K562 (cell line): ENCODE results near the gene PRKAA1. TPM values are rescaled to one million over a fixed set of nuclear protein-coding genes. Genes with fewer than 3 reads are reported as not detected.

Source experiments
- ATF1 ChIP-seq, 2 experiments: fragments of 450-650 bp in 1 of 2; IDR thresholded peaks; 2 replicates each; pipeline ENCODE4 v1.6.1; 2016; ENCODE audit warnings: missing compliant biosample characterization in 1 of 2, missing genetic modification characterization in 1 of 2
- CBFA2T2 ChIP-seq: fragments of 450-650 bp; conservative IDR thresholded peaks from 2 replicates; pipeline ENCODE4 v1.6.1; 2017; ENCODE audit warnings: mild to moderate bottlenecking
- CCNT2 ChIP-seq: IDR thresholded peaks from 2 replicates; pipeline ENCODE4 v1.6.1; 2011; ENCODE audit warnings: borderline replicate concordance, low read depth, mild to moderate bottlenecking, moderate library complexity, mixed read lengths, low read length; ENCODE audit not compliant: insufficient read length; ENCODE audit errors: extremely low read depth
- CEBPG ChIP-seq, 3 experiments: fragments of 200-800 bp in 1 of 3; sonication (Bioruptor generic) in 1 of 3; sonication (generic) in 1 of 3; formaldehyde crosslinking in 1 of 3; IDR thresholded peaks in 2 of 3; conservative IDR thresholded peaks in 1 of 3; 2 replicates each; pipeline versions ENCODE4 v1.6.1 to v1.8.0; 2016 to 2022; ENCODE audit warnings: missing compliant biosample characterization in 2 of 3, missing genetic modification characterization in 2 of 3, mild to moderate bottlenecking in 1 of 3, missing genetic modification reagents in 1 of 3
- CHCHD3 ChIP-seq: fragments of 250-450 bp; sonication (Bioruptor Pico); IDR thresholded peaks from 2 replicates; pipeline ENCODE4 v2.1.2; 2022; ENCODE audit warnings: mild to moderate bottlenecking
- CHD2 ChIP-seq: IDR thresholded peaks from 2 replicates; pipeline ENCODE4 v1.6.1; 2011; ENCODE audit warnings: low read depth, low read length
- DEAF1 ChIP-seq: fragments of 450-650 bp; formaldehyde crosslinking; IDR thresholded peaks from 2 replicates; pipeline ENCODE4 v1.4.0; 2020; ENCODE audit warnings: mild to moderate bottlenecking, moderate library complexity
- DLX4 ChIP-seq: fragments of 250-450 bp; sonication (Bioruptor Pico); IDR thresholded peaks from 2 replicates; pipeline ENCODE4 v1.6.1; 2021; ENCODE audit warnings: mild to moderate bottlenecking
- E2F1 ChIP-seq: sonication (generic); formaldehyde crosslinking; IDR thresholded peaks from 2 replicates; pipeline ENCODE4 v1.8.1; 2023; ENCODE audit warnings: mild to moderate bottlenecking, missing genetic modification reagents, moderate library complexity
- ELF4 ChIP-seq: fragments of 450-650 bp; formaldehyde crosslinking; IDR thresholded peaks from 2 replicates; pipeline ENCODE4 v1.4.0; 2022; ENCODE audit warnings: missing genetic modification characterization
- ERF ChIP-seq: fragments of 450-650 bp; formaldehyde crosslinking; IDR thresholded peaks from 2 replicates; pipeline ENCODE4 v1.4.0; 2020; ENCODE audit warnings: mild to moderate bottlenecking, mixed read lengths
- EWSR1 ChIP-seq: fragments of 450-650 bp; IDR thresholded peaks from 2 replicates; pipeline ENCODE4 v1.6.1; 2018; ENCODE audit warnings: borderline replicate concordance, mild to moderate bottlenecking, low read depth, moderate library complexity; ENCODE audit not compliant: partially characterized antibody
- HDAC1 ChIP-seq, 2 experiments: fragments of 450-650 bp; IDR thresholded peaks; 2 replicates each; pipeline ENCODE4 v1.6.1; 2016 to 2017; ENCODE audit warnings: inconsistent platforms in 1 of 2, mild to moderate bottlenecking in 1 of 2, moderate library complexity in 1 of 2
- HDAC3 ChIP-seq: fragments of 450-650 bp; IDR thresholded peaks from 2 replicates; pipeline ENCODE4 v1.6.1; 2018; ENCODE audit warnings: borderline replicate concordance, mild to moderate bottlenecking, moderate library complexity; ENCODE audit not compliant: partially characterized antibody
- KDM1A ChIP-seq, 2 experiments: fragments of 450-650 bp; IDR thresholded peaks; 2 replicates each; pipeline ENCODE4 v1.6.1; 2016; ENCODE audit warnings: mild to moderate bottlenecking in 2 of 2
- MXI1 ChIP-seq: IDR thresholded peaks from 2 replicates; pipeline ENCODE4 v1.6.1; 2011; ENCODE audit warnings: low read depth, mild to moderate bottlenecking, improper control_type of control experiment, low read length
- NCOA4 ChIP-seq: fragments of 450-650 bp; IDR thresholded peaks from 2 replicates; pipeline ENCODE4 v1.6.1; 2018; ENCODE audit warnings: mild to moderate bottlenecking; ENCODE audit not compliant: partially characterized antibody
- POLR2A ChIP-seq: fragments of 450-650 bp; conservative IDR thresholded peaks from 2 replicates; pipeline ENCODE4 v1.6.1; 2016
- POLR2AphosphoS5 ChIP-seq: IDR thresholded peaks from 2 replicates; pipeline ENCODE4 v1.6.1; 2011; ENCODE audit warnings: mild to moderate bottlenecking, low read depth, low read length, moderate library complexity; ENCODE audit not compliant: control insufficient read depth, insufficient read depth
- POLR2G ChIP-seq: fragments of 200-400 bp; formaldehyde crosslinking; IDR thresholded peaks from 2 replicates; pipeline ENCODE4 v1.6.1; 2017; ENCODE audit warnings: low read depth, mild to moderate bottlenecking, antibody characterized with exemption, low read length, moderate library complexity
- SRF ChIP-seq, 2 experiments: fragments of 250-450, 450-650 bp in 1 of 2; sonication (Bioruptor Pico) in 1 of 2; sonication (generic) in 1 of 2; formaldehyde crosslinking; IDR thresholded peaks; 2 replicates each; pipeline versions ENCODE4 v1.5.0 to v1.5.1; 2020 to 2022; ENCODE audit warnings: mild to moderate bottlenecking in 1 of 2, missing genetic modification reagents in 1 of 2
- ZNF3 ChIP-seq: fragments of 250-450 bp; sonication (Bioruptor Pico); IDR thresholded peaks from 2 replicates; pipeline ENCODE4 v1.5.0; 2021; ENCODE audit warnings: mild to moderate bottlenecking, moderate library complexity
- ZNF551 ChIP-seq: fragments of 250-450 bp; sonication (Bioruptor Pico); IDR thresholded peaks from 2 replicates; pipeline ENCODE4 v1.5.0; 2021; ENCODE audit warnings: mild to moderate bottlenecking, moderate library complexity
- polyA plus RNA-seq, 8 experiments: library from polyadenylated mRNA; depleted of rRNA in 4 of 8; stranded (reverse) in 5 of 8; unstranded in 3 of 8; fragments of >200 nt; fragmentation: Nextera tagmentation in 2 of 8; fragmentation: Illumina TruSeq in 1 of 8; extraction: Ambion mirVana in 2 of 8; extraction: Trizol in 1 of 8; gene quantifications; 2 replicates each; pipeline versions ENCODE4 v1.2.1 to v1.2.3, GENCODE V29; 2011 to 2014; ENCODE audit warnings: inconsistent platforms in 1 of 8, missing spikeins in 1 of 8
- total RNA-seq, 7 experiments: library from RNA; depleted of rRNA in 6 of 7; stranded (reverse); fragments of >200 nt in 6 of 7; fragmentation: Illumina TruSeq in 2 of 7; extraction: Trizol in 2 of 7; gene quantifications; 2 replicates each; pipeline versions ENCODE4 v1.2.1 to v1.2.3, GENCODE V29; 2011 to 2021; ENCODE audit warnings: low replicate concordance in 1 of 7

PRKAA1 gene
- total and polyA plus RNA-seq, 9 of the 15 experiments (the other 6 are each of a cell fraction or from before 2014, with no cell fraction given) = 24.5 to 84.0 (median 51.4) TPM

GRCh38 chr5:40828690-40829661 is 30.8 kb upstream of the PRKAA1 start (continued):
- peak; percentile 87 for TF ChIP-seq POLR2AphosphoS5
- TF ChIP-seq POLR2G = peak; percentile 46; the same call in 1 of the 2 replicates
- peak; percentile 81 for TF ChIP-seq ZNF551 (CRISPR knock-in tag)
- no peak for TF ChIP-seq SRF (CRISPR knock-in tag; IDR thresholded peaks at IDR 0.05)
- peak; percentile 87 for TF ChIP-seq POLR2A
- TF ChIP-seq E2F1 (CRISPR knock-in tag) = peak; percentile 10; the same call in 1 of the 2 replicates
- TF ChIP-seq ERF (CRISPR knock-in tag) = peak; percentile 17; the same call in 1 of the 2 replicates
- TF ChIP-seq CHCHD3 = peak; percentile 38; the same call in 1 of the 2 replicates
- TF ChIP-seq CHD2 = 0 out of 2 replicates have a peak, but pooled peaks have one; percentile 7
- TF ChIP-seq KDM1A (IDR thresholded peaks at IDR 0.05) = peak in 1 of 2 experiments; percentile 36; a peak in 1 of 4 replicates
- peak; percentile 23 for TF ChIP-seq NCOA4
- 0 out of 2 replicates have a peak, but pooled peaks have one; percentile 15 for TF ChIP-seq ELF4 (CRISPR knock-in tag)
- TF ChIP-seq DEAF1 (CRISPR knock-in tag) = peak; percentile 1; the same call in 1 of the 2 replicates
- peak; percentile 28 for TF ChIP-seq HDAC3
- TF ChIP-seq MXI1 = peak; percentile 8; the same call in 1 of the 2 replicates
- no peak for TF ChIP-seq CEBPG (CRISPR knock-in tag; IDR thresholded peaks at IDR 0.05)
- no peak for TF ChIP-seq CEBPG (tag; conservative IDR thresholded peaks at IDR 0.05 in 1 of 2, IDR thresholded peaks at IDR 0.05 in 1 of 2)
- peak; percentile 65; the same call in 1 of the 2 replicates for TF ChIP-seq DLX4 (CRISPR knock-in tag)
- 0 out of 2 replicates have a peak, but pooled peaks have one; percentile 6 for TF ChIP-seq ZNF3 (CRISPR knock-in tag)
- TF ChIP-seq CBFA2T2 = 0 out of 2 replicates have a peak, but pooled peaks have one; percentile 2
- TF ChIP-seq CCNT2 = no peak
- TF ChIP-seq HDAC1 (IDR thresholded peaks at IDR 0.05) = 0 out of 4 replicates have a peak, but pooled peaks of 1 of the 2 experiments have one; percentile 41
- no peak for TF ChIP-seq ATF1 (CRISPR knock-in tag; IDR thresholded peaks at IDR 0.05)
- TF ChIP-seq ATF1 (tag; IDR thresholded peaks at IDR 0.05) = no peak
- TF ChIP-seq EWSR1 = peak; percentile 79
